Hematopoietic multipotent progenitor cell treated with erythropoietin and hydrocortisone succinate and interleukin-3 and kit ligand, for 15 days (in vitro differentiated cells): ENCODE results near the gene PTPN3.
"Not testable (repeated sequence)": the region's sequence is repeated elsewhere in the genome, so short reads cannot be mapped to it uniquely, and the experiment has no call there.

Source experiments
- DNase-seq: peaks from one replicate; pipeline ENCODE4 v3.0.0-alpha.2; 2015; ENCODE audit warnings: low spot score

Gene PTPN3, protein sequence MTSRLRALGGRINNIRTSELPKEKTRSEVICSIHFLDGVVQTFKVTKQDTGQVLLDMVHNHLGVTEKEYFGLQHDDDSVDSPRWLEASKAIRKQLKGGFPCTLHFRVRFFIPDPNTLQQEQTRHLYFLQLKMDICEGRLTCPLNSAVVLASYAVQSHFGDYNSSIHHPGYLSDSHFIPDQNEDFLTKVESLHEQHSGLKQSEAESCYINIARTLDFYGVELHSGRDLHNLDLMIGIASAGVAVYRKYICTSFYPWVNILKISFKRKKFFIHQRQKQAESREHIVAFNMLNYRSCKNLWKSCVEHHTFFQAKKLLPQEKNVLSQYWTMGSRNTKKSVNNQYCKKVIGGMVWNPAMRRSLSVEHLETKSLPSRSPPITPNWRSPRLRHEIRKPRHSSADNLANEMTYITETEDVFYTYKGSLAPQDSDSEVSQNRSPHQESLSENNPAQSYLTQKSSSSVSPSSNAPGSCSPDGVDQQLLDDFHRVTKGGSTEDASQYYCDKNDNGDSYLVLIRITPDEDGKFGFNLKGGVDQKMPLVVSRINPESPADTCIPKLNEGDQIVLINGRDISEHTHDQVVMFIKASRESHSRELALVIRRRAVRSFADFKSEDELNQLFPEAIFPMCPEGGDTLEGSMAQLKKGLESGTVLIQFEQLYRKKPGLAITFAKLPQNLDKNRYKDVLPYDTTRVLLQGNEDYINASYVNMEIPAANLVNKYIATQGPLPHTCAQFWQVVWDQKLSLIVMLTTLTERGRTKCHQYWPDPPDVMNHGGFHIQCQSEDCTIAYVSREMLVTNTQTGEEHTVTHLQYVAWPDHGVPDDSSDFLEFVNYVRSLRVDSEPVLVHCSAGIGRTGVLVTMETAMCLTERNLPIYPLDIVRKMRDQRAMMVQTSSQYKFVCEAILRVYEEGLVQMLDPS

DNA sequence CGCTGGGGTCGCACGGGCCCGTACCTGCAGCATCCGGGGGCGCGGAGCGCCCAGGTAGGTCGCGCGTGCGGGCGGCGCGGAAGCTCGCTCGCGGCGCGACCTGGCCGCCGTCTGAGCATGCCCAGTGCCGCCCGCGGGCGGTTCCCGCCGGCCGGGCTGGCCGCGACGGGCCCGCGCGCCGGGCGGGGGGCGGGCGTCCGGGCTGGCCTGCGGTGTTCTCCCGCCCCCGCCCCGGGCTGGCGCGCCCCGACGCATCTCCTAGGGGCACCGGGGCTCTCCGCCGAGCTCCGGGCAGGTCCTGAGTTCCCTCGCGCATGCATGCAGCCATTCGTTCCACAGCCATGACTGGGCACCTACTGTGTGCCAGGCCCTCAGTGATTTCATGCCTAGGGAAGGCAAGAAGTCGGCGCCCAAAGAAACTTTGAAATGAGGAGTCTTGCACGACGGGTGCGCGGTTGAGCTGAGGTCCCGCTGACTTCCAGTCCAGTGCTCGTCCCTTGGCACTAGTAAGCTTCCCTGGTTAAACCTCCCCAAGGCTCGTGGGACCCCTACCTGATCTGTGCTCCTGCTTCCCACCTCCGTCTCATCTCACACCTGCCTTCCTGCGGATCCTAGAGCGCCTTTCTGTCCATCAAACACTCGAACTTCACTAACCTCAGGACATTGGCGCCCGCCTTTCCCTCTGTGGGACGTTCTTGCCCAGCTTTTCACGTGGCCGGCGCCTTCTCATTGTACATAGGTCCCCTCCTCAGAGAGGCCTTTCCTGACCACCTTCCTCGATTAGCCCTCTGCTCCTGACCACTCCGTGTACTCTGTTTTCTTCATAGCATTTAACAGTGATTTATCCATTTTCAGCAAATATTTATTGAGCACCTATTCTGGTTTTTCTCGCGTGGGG, at the start of gene PTPN3:
PTPN3 (minus strand) TSS at position 113 of the 898 bp plus-strand sequence. CDS start 34,873 bp downstream, outside the sequence.
- DNase-seq: no peak

DNA sequence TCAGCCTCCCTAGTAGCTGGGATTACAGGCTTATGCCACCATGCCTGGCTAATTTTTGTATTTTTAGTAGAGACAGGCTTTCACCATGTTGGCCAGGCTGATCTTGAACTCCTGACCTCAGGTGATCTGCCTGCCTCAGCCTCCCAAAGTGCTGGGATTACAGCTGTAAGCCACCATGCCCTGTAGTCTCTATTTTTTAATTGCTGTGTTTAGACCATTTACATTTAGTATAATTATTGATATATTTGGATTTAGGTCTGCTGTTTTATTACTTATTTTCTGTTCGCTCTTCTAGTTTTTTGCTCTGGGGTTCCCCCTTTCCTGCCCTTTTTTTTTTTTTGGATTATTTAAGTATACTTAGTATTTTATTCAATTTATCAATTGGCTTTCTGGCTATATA, 46.8 kb upstream of the PTPN3 start:
- not testable (repeated sequence) for DNase-seq

DNA sequence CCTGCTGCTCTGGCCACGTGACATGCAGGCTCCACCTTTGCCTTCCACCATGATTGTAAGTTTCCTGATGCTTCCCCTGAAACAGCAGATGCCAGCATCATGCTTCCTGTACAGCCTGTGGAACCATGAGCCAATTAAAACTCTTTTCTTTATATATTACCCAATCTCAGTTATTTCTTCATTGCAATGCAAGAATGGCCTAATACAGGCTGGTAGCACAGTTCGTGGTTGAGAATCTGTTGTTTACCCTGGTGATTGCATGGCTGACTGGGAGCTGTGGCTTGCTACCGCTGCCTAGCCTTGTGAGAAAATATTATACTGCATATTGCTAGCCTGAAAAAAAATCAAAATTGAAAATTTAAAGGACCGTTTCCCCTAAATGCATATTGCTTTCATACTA, 44.8 kb upstream of the PTPN3 start:
- no peak for DNase-seq

DNA sequence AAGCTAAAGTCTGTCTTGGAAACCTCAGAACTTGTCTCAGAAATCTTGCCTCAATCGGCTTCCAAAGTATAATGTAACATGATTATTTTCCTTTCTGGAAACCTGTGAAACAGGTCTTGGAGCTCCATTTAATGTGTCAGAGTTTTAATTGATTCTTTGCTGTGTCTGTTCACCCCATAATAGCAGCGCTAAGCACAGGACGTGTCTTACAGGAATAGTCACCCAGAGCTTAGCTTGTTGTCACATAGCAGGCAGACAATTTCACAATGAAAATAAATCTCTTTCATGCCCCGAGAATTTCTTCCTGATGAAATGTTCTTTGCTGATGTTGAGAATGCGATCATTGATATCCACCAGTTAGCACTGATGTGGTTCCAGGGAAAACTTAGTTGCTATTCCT, 40.2 kb upstream of the PTPN3 start:
- DNase-seq: no peak

DNA sequence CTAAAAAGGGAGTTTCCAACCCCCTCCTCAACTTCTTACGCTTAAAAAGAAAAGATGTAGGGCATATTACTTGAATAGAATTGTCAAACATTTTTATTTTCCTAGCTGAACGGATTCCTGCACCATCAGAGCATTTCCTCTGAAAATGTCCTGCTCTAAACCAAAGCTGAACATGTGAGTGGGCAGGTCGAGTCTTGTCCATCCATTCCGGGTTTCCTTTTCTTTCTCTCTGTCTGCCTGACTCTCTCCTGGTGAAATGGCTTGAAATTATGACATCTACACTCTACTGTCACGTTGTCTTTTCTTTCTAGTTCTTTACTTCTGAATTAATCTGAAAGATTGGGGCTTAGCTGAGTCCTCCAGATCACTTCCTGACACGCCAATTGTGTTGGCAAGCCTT, 39.2 kb upstream of the PTPN3 start:
- DNase-seq: no peak

DNA sequence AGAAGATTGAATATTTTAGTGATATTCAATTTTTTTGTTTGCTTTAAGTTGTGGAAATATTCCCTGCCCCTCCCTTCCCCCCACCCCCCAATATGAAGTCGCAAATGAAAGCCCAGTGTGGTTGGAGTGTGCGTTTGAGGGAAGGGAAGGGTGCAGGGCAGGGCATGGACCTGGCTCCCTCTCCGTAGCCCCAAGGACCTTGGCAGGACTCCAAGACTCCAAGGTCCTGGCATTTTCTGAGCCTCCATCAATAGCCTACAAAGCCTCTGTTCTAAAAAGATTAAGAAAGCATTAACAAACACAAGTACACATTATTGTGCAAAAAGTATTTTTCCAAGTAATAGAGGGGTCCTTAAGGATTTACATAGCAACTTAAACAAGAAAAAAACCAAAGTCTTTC, 38.8 kb upstream of the PTPN3 start:
- no peak for DNase-seq

DNA sequence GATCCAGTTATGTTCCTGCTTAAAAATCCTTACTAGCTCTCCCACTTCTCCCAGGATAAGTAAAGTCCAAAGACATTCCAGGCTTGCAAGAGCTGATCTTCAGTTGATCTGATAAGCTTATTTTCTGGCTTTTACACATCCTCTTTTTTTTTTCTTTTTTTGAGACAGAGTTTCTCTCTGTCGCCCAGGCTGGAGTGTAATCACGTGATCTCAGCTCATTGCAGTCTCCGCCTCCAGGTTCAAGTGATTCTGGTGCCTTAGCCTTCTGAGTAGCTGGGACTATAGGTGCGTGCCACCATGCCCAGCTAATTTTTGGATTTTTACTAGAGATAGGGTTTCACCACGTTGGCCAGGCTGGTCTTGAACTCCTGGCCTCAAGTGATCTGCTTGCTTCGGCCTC, 37.3 kb upstream of the PTPN3 start:
- no peak for DNase-seq

DNA sequence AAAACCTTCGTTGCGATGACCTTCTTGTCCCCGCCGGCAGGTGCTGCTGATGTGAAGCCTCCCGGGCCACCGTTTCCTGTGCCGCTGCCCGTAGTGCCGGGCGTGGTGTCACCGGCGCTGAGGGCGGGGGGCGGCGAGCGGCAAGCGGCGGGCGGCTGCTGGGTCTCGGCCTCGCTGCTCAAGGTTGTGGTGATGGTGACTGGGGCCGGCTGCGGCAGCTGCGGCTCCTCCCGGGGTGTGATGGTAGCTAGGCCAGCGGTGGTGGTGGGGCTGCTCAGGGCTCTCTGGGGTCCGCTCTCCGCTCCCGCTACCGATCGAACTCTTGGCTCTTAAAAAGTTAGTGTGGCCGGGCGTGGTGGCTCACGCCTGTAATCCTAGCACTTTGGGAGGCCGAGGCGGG, 36.0 kb upstream of the PTPN3 start:
- DNase-seq: no peak

DNA sequence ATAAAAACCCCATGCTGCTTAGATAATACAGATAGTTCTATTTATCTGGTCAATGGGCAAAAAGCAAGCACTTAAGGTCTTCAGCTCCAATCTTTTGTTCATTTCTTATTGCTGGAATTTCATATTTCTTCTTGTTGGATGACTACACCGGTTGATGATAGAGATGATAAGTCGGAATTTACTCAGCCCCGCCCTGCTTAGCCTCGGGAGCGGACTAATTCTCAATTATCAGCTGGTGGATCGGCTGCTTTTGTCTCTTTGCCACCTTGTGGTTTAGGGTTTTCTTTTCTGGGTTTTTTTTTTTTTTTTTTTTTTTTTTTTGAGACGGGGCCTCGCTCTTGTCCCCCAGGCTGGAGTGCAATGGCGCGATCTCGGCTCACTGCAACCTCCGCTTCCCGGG, 34.5 kb upstream of the PTPN3 start:
- not testable (repeated sequence) for DNase-seq

DNA sequence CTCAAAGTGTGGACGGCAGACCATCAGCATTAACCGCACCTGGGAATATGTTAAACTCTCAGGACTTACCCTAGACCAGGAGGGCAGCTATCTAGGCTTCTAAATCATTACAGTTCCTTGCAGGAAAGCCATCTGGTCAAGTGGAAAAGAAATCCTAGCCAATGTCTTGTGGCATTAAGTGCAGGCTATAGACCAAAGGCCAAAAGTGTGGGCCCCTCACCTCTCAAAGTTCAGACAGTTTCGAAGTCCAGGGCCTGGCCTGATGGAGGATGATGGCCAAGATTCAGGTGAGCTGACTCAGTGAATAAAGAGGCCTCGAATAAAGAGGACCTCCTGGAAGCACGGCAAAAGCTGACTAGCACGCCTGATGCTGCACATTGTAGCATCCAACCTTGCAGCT, 24.0 kb upstream of the PTPN3 start:
- no peak for DNase-seq

DNA sequence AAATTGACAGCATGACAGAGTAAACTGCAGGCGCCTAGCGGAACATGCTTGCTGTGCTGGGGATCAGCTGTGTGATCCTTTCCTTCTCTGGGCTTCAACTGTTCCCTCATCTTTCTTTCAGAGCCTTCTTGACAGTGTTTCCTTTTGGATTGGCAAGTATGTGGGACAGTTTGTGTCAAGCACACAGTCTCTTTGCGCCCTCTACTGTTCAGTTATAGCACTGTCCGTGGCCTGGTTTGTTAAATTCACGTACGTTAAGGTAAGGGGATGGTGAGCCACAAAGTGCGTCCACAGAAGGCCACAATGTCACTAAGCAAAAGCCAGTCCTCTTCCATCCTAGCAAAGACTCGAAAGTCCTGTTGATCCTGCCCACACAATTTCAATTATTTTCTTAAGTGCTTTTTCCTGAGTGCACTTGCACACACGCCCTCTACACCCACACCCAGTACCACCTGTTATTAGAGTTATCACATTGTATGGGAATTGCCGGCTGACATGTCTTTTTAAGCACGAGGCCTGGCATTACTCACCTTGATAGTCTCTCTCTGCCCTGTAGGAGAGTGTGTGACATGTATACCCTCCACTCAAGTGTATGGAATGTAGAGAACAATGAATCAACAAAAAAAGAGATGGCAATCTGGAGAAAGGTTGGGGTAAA, 22.5 kb upstream of the PTPN3 start:
- peak; percentile 46 for DNase-seq

DNA sequence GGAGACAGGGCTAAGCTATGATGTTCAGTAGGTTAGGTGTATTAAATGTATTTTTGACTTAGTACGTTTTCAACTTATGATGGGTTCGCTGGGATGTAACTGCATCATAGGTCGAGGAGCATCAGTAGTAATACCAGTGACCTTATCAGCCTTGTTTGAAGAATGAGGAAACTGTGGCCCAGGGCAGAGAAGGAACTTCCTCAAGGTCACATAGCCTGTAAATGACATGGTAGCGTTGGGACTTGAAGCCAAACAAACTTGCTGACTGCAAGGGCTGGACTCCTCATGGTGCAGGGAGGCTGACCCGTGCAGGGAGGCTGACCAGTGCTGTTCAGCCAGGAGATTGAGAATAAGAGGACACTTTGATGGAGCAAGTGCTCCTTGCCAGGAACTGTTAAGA, 21.3 kb upstream of the PTPN3 start:
- no peak for DNase-seq

DNA sequence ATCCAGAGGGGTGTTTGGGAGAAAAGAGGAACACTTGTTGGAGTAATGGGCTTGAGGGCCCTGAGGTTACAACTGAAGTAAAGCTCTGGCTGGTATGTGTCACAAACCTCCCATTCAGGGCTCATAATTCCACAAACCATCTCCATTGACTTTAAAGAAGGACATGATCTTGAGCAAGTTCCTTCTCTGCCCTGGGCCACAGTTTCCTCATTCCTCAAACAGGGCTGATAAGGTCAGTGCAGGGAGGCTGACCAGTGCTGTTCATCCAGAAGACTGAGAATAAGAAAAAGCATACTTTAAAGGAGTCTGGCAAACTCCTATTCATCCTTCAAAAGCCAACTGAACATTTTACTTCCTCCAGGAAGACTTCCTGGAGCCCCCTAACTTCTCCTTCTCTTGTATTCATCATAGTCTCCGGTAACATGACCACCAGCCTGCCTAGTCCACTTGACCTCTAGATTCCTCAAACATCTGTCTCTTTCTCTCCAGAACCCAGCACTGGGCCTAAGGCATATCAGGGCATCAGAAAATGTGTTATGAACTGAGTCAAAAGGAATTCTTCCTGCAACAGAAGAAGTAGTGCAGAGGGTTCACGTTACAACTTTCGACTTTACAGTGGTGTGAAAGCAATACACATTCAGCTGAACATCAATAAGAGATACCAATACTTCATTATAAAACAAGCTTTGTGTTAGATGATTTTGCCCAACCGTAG, 20.7 kb upstream of the PTPN3 start:
- no peak for DNase-seq

DNA sequence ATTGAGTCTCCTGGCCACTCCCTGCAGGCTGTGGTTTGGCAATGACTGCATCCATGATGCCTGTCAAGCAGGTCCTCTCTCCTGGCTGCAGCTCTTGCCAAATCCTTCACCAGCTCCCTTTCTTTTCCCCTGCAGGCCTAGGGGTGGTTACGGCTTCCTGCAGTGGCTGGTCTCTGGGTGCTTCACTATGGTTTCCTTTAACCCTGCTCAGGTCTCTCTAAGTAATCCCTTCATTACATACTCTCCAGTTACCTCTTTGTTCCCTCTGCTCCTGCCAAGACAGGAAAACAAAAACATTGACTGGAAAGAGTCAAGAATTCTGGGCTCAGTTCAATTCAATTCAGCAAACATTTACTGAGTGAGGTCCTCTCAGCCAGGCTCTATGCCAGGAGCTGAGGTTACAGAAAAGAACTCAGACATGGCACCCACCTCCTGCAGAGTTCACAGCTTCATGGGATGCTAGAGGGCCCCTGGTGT, 19.8 kb upstream of the PTPN3 start:
- DNase-seq: no peak

DNA sequence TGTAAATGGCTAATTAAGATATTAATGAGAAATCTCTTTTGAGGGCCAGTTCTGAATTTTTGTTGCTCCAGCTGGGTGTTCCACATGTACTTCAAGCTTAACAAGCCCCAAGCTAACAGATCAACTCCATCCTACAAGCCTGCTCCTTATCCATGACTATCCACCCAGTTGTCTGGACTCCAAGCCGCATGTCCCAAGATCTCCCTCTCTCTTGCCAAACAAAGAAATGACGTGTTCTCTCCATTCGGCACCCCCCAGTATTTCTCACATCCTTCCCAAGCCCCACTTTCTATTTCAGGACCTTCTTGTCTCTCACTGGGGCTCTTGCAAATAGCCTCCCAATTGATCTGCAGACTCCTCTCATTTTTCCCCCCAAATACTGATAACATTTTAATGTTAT, 15.8 kb upstream of the PTPN3 start:
- no peak for DNase-seq

DNA sequence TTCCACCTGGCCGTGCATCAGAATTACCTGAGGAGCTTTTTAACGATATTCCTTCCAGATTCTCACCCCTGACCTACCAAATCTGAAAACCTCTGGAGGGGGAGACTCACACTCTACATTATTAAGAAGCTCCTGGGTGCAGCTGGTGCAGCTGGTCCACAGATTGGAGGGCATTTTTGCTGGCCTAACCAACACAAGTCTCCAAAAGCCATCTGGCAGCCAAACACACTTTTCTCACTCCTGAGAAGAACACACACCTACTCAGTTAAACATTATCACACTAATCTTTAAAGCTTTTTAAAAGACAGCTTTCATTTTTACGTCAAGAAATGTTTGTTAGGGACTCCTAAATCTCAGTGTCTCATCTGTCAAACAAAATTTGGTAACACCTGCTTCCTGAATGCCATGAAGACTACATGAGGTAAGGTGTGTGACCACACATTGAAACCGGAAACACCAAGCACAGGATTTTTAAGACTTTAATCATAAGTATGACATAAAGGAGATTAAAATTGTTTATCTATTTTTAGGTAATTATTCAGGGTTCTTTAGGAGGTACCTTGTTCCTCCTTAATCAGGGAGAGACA, 14.2 kb upstream of the PTPN3 start:
- DNase-seq: no peak

DNA sequence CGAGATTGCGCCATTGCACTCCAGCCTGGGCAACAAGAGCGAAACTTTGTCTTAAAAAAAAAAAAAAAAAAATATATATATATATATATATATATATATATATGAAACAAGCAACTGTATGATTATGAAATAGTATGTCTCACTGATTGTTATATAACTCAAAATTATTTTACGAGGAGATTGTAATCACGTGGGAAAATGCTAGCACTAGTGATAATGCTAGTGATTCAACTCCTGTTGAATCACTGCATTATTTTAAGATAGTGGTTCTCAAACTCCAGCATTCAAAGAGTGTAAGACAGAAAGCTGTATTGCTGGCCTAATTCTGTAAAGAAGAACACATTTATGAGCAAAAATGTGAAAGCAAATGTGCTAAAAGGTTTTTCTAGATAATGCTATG, 12.4 kb upstream of the PTPN3 start:
- no peak for DNase-seq

DNA sequence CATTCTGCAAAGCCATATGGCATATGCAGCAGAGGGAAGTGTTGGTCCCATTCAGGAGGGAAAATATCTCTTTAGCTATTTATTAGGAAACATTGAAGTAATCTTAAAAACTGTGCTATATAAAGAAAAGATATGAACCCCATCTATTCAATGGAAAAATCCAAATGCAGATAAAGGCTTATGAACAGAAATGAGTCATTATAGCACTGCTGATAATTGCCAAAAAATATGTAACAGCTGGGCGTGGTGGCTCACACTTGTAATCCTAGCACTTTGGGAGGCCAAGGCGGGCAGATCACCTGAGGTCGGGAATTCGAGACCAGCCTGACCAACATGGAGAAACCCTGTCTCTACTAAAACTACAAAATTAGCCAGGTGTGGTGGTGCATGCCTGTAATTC, 11.9 kb upstream of the PTPN3 start:
- DNase-seq: not testable (repeated sequence)

DNA sequence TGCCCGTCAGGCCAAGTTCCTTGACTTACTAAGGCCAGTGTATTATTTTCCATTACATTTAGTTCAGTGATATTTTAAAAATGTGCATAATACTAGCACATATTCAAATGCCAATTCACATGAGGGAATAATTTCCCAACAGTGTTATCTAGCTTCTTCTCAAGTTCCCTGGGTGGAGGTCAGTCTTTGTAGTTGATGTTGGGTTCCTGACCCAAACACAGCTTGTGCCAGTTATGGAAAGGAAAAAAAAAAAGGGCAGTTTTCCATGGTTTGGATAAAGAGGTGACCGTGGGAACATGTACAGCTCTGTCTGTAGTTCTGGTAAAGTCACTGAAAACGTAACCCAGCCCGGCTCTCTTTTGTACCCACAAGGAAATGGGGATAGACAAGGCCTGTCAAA, 11.5 kb upstream of the PTPN3 start:
- no peak for DNase-seq

DNA sequence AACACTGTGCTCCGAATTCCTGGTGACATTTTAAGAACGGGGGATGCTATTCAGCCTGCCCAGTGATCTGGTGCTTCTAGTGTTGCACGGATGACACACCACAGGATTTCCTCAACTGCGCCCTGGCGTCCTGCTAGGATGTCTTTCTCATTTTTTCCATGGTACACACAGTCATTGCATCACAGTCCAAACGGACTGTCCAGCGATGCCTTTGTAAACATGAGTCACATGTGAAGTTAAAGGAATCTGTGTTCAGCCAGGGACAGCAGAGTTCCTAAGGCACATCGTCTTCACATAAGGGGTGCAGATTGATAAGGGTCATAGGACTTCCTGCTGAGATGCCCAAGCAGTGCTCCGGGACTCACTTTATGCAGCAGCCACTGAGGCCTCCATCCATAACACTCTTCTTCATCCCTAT, 9.3 kb upstream of the PTPN3 start:
- no peak for DNase-seq
